GM23248 (cell line): ENCODE results near the gene E2F1. TPM values are rescaled to one million over a fixed set of nuclear protein-coding genes. Genes with fewer than 3 reads are reported as not detected.

Experiments
- DNase-seq: peaks from one replicate; pipeline ENCODE4 v3.0.0-alpha.2; 2015
- H2AFZ ChIP-seq: fragments of 200-600 bp; sonication (generic); 2 replicates; pipeline ENCODE4 v1.6.1; 2016; ENCODE audit warnings: antibody characterized with exemption
- H3F3A ChIP-seq: fragments of 200-600 bp; sonication (generic); 2 replicates; pipeline ENCODE4 v1.6.1; 2016; ENCODE audit warnings: mild to moderate bottlenecking, antibody characterized with exemption, mixed run types; ENCODE audit not compliant: insufficient read depth
- H3K27ac ChIP-seq: fragments of 200-600 bp; sonication (generic); 2 replicates; pipeline ENCODE4 v1.5.1; 2016; ENCODE audit warnings: mild to moderate bottlenecking
- H3K27me3 ChIP-seq: fragments of 200-600 bp; sonication (generic); replicated peaks from 2 replicates; pipeline ENCODE4 v1.6.1; 2016; ENCODE audit warnings: mild to moderate bottlenecking; ENCODE audit not compliant: insufficient read depth
- H3K36me3 ChIP-seq: fragments of 200-600 bp; sonication (generic); 2 replicates; pipeline ENCODE4 v1.6.1; 2016; ENCODE audit warnings: low read depth, mild to moderate bottlenecking
- H3K4me1 ChIP-seq: fragments of 200-600 bp; sonication (generic); 2 replicates; pipeline ENCODE4 v1.6.1; 2016; ENCODE audit warnings: mild to moderate bottlenecking; ENCODE audit not compliant: insufficient read depth
- H3K4me2 ChIP-seq: fragments of 200-600 bp; sonication (generic); one replicate; pipeline ENCODE4 v1.6.1; 2016; ENCODE audit warnings: mild to moderate bottlenecking; ENCODE audit not compliant: unreplicated experiment
- H3K4me3 ChIP-seq: fragments of 200-600 bp; sonication (generic); 2 replicates; pipeline ENCODE4 v1.5.1; 2016; ENCODE audit warnings: mild to moderate bottlenecking
- H3K79me2 ChIP-seq: fragments of 200-600 bp; sonication (generic); 2 replicates; pipeline ENCODE4 v1.6.1; 2016; ENCODE audit warnings: mild to moderate bottlenecking; ENCODE audit not compliant: insufficient read depth
- H3K9ac ChIP-seq: fragments of 200-600 bp; sonication (generic); 2 replicates; pipeline ENCODE4 v1.6.1; 2016; ENCODE audit warnings: mild to moderate bottlenecking
- H3K9me2 ChIP-seq: fragments of 200-600 bp; sonication (generic); 2 replicates; pipeline ENCODE4 v1.6.1; 2016; ENCODE audit warnings: mixed run types, mild to moderate bottlenecking, moderate library complexity; ENCODE audit not compliant: insufficient read depth
- H3K9me3 ChIP-seq: fragments of 200-600 bp; sonication (generic); one replicate; pipeline ENCODE4 v1.6.1; 2017; ENCODE audit warnings: low read depth
- H4K20me1 ChIP-seq: fragments of 200-600 bp; sonication (generic); 2 replicates; pipeline ENCODE4 v1.6.0; 2016; ENCODE audit not compliant: insufficient read depth
- EZH2 ChIP-seq: fragments of 200-600 bp; sonication (generic); IDR thresholded peaks from 2 replicates; pipeline ENCODE4 v1.6.1; 2018; ENCODE audit warnings: antibody characterized with exemption, mild to moderate bottlenecking; ENCODE audit not compliant: insufficient read depth, poor library complexity, severe bottlenecking
- EZH2phosphoT487 ChIP-seq: fragments of 200-600 bp; sonication (generic); IDR thresholded peaks from 2 replicates; pipeline ENCODE4 v1.6.1; 2018; ENCODE audit warnings: antibody characterized with exemption, moderate library complexity, mild to moderate bottlenecking, low read depth; ENCODE audit not compliant: insufficient read depth
- WGBS, 2 experiments: methylation state at CpG; one replicate each; pipeline ENCODE4 v1.1.6; 2015 to 2017; ENCODE audit warnings: low lambda C conversion rate in 2 of 2, low coverage in 1 of 2; ENCODE audit errors: missing lambda C conversion rate in 2 of 2; 5-methylcytosine and 5-hydroxymethylcytosine counted together
- in situ Hi-C: fragments of 300-500 bp; cut with MboI; formaldehyde crosslinking; loops from 2 replicates; pipeline ENCODE4 v1.15.0; 2020
- polyA plus RNA-seq: library from polyadenylated mRNA; unstranded; fragments of >200 nt; fragmentation: Nextera tagmentation; extraction: Ambion mirVana; gene quantifications from 2 replicates; pipeline ENCODE4 v1.2.1, GENCODE V29; 2016
- total RNA-seq: library from RNA; depleted of rRNA; stranded (reverse); fragments of >200 nt; shearing (Covaris generic); gene quantifications from 2 replicates; pipeline ENCODE4 v1.2.3, GENCODE V29; 2014

The E2F1 gene
- total and polyA plus RNA-seq, 2 experiments from 2014 or later, result 4.9 to 12.9 TPM

- no peak overlapping the region for H3K27ac ChIP-seq
- no peak overlapping the region for H3K9ac ChIP-seq
- H3K9me2 ChIP-seq, result no peaks in the 10 kb centered on the region
- H3K4me3 ChIP-seq, result no peak overlapping the region
- no peaks in the 10 kb centered on the region for H3K9me3 ChIP-seq
- peak; percentile 44 for DNase-seq
- TF ChIP-seq EZH2phosphoT487 (no peak), EZH2 (no peak)
- H3F3A ChIP-seq, result no peaks in the 10 kb centered on the region; the same call in 1 of the 2 replicates
- WGBS, 2 experiments, result 62 to 64% methylated on average over 4 of the region's 4 CpGs
- peaks cover 3% of the 10 kb centered on the region; the same call in 1 of the 2 replicates for H3K79me2 ChIP-seq
- no peak overlapping the region for H2AFZ ChIP-seq
- in situ Hi-C loops, result no loop called here
- H3K4me2 ChIP-seq, result no peak overlapping the region
- peaks cover 6% of the 10 kb centered on the region for H3K4me1 ChIP-seq
- no peaks in the 10 kb centered on the region for H3K36me3 ChIP-seq
- H4K20me1 ChIP-seq, result no peaks in the 10 kb centered on the region
- no peaks in the 10 kb centered on the region for H3K27me3 ChIP-seq
These were observed 3.8 kb upstream of the E2F1 start for GRCh38 chr20:33689973-33690372.

DNA sequence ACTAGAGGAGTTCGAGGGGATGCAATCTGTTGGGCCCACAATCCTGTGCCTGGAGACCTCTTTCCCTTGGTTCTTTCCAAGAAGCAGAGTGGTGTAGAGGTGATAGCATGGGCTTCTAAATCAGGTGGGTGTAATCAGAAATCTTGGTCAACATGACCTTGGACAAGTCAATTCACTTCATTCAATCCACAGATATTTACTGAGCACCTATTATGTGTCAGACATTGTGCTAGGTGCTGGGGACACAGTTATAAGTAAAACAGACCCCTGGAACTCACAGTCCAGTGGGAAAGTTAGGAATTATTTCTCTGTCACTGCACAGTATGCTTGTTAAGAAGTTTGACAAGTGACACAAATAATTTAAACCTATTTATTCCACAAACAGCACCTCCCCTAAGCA, 3.3 kb upstream of the E2F1 start:
- Histone ChIP-seq H3K27me3 (no peaks in the 10 kb centered on the region), H3K79me2 (peaks cover 8% of the 10 kb centered on the region; the same call in 1 of the 2 replicates), H3K27ac (no peak overlapping the region), H3K9me3 (no peaks in the 10 kb centered on the region), H3K4me3 (no peak overlapping the region), H3K9me2 (no peaks in the 10 kb centered on the region), H3K9ac (no peak overlapping the region), H3K36me3 (no peaks in the 10 kb centered on the region), H4K20me1 (no peaks in the 10 kb centered on the region), H3K4me1 (peaks cover 8% of the 10 kb centered on the region), H3F3A (no peaks in the 10 kb centered on the region; the same call in 1 of the 2 replicates), H3K4me2 (no peak overlapping the region), H2AFZ (no peak overlapping the region)
- WGBS, 2 experiments, result 94 to 100% methylated on average over 1 of the region's 1 CpG
- DNase-seq, result no peak
- TF ChIP-seq EZH2, result no peak
- TF ChIP-seq EZH2phosphoT487, result no peak
- in situ Hi-C loops, result no loop called here

GRCh38 chr20:33688938-33689424, 2.8 kb upstream of the E2F1 start:
- H3K9me3 ChIP-seq, result no peaks in the 10 kb centered on the region
- no peaks in the 10 kb centered on the region for H3K36me3 ChIP-seq
- no peak overlapping the region for H3K9ac ChIP-seq
- no peak overlapping the region for H3K4me3 ChIP-seq
- in situ Hi-C loops, result no loop called here
- peaks cover 8% of the 10 kb centered on the region for H3K4me1 ChIP-seq
- 96 to 98% methylated on average over 3 of the region's 3 CpGs for WGBS, 2 experiments
- no peaks in the 10 kb centered on the region; the same call in 1 of the 2 replicates for H3F3A ChIP-seq
- no peaks in the 10 kb centered on the region for H4K20me1 ChIP-seq
- no peaks in the 10 kb centered on the region for H3K27me3 ChIP-seq
- TF ChIP-seq EZH2, result no peak
- no peak for TF ChIP-seq EZH2phosphoT487
- no peaks in the 10 kb centered on the region for H3K9me2 ChIP-seq
- no peak overlapping the region for H3K4me2 ChIP-seq
- no peak for DNase-seq
- no peak overlapping the region for H3K27ac ChIP-seq
- peaks cover 12% of the 10 kb centered on the region; the same call in 1 of the 2 replicates for H3K79me2 ChIP-seq
- H2AFZ ChIP-seq, result no peak overlapping the region

GRCh38 chr20:33687993-33688937, 2.1 kb upstream of the E2F1 start:
- Histone ChIP-seq H3K4me3 (no peak overlapping the region), H3K9me3 (no peaks in the 10 kb centered on the region), H3K4me2 (no peak overlapping the region), H3K9ac (no peak overlapping the region), H3F3A (no peaks in the 10 kb centered on the region; the same call in 1 of the 2 replicates), H2AFZ (no peak overlapping the region), H3K9me2 (no peaks in the 10 kb centered on the region), H4K20me1 (no peaks in the 10 kb centered on the region), H3K27me3 (no peaks in the 10 kb centered on the region), H3K79me2 (peaks cover 15% of the 10 kb centered on the region; the same call in 1 of the 2 replicates), H3K27ac (no peak overlapping the region), H3K36me3 (no peaks in the 10 kb centered on the region), H3K4me1 (peaks cover 8% of the 10 kb centered on the region)
- 95 to 97% methylated on average over 3 of the region's 3 CpGs for WGBS, 2 experiments
- no peak for DNase-seq
- TF ChIP-seq EZH2phosphoT487, result no peak
- no peak for TF ChIP-seq EZH2
- in situ Hi-C loops, result no loop called here
